Smooth muscle cell of the umbilical artery (primary cell): Measurements from ENCODE around the gene SULT1C3. TPM values are rescaled to one million over a fixed set of nuclear protein-coding genes. Genes with fewer than 3 reads are reported as not detected.

Source experiments
- total RNA-seq: library from RNA; depleted of rRNA; stranded (reverse); fragments of >200 nt; gene quantifications from 2 replicates; pipeline ENCODE4 v1.2.3, GENCODE V29; 2014

SULT1C3 gene
- total RNA-seq = not detected in 2 replicates

GRCh38 chr2:108239786-108240185 is at the start of gene SULT1C3:
Gene SULT1C3, plus strand, starts transcription at chr2:108239968. Its CDS starts 7,227 bp downstream, at chr2:108247195.

GRCh38 chr2:108288534-108289106 is 48.9 kb downstream of the SULT1C3 start, which contains the start of gene SULT1C2:
Gene SULT1C2, plus strand, starts transcription at chr2:108288895. Its CDS starts 4,773 bp downstream, at chr2:108293668.

Other genes starting within 250 kb of the SULT1C3 start
- not detected in 2 replicates for gene SULT1C2, start 48.9 kb downstream of the SULT1C3 start, total RNA-seq
- gene SULT1C4, start 138.0 kb downstream of the SULT1C3 start, total RNA-seq = 0.30 and 0.32 TPM in 2 replicates
- gene GCC2, start 209.2 kb downstream of the SULT1C3 start, total RNA-seq = 36.2 and 37.6 TPM in 2 replicates